Endothelial cell of umbilical vein (primary cell): ENCODE data around the gene SLC35G6. TPM values are rescaled to one million over a fixed set of nuclear protein-coding genes. Genes with fewer than 3 reads are reported as not detected.

Experiments used
- BruUV-seq: library from RNA; stranded (reverse); fragments of 400-500 nt; replicated peaks from 2 replicates; lab custom pipeline; 2021; lab: Mats Ljungman, UMichigan
- CTCF ChIA-PET: fragments of 300-600, 350-600 bp; sonication (Branson Sonifier 250); formaldehyde crosslinking; loops from one replicate; lab custom pipeline; 2021; ENCODE audit warnings: antibody characterized with exemption, inconsistent platforms; lab: Charles Lee
- POLR2A ChIA-PET: fragments of 300-600, 350-600 bp; sonication (Branson Sonifier 250); formaldehyde crosslinking; loops from one replicate; lab custom pipeline; 2021; ENCODE audit warnings: antibody characterized with exemption, inconsistent platforms; lab: Charles Lee
- DNase-seq: peaks from one replicate; pipeline ENCODE4 v3.0.0-alpha.2; 2011; ENCODE audit warnings: low read depth, low spot score
- FAIRE-seq: peaks from 2 replicates; lab custom pipeline; 2011; peaks lifted over from hg19 to GRCh38; lab: Jason Lieb, UNC
- H2AFZ ChIP-seq: 2 replicates; pipeline ENCODE4 v1.6.0; 2012; ENCODE audit warnings: low read depth, low read length, control low read depth, inconsistent platforms
- H3K27ac ChIP-seq: 2 replicates; pipeline ENCODE4 v1.5.1; 2011; ENCODE audit warnings: low read depth, mild to moderate bottlenecking, control low read depth, low read length, moderate library complexity; ENCODE audit not compliant: insufficient read depth
- H3K27me3 ChIP-seq, 2 experiments: 2 replicates each; pipeline versions ENCODE4 v1.6.0 to v1.6.1; 2011; ENCODE audit warnings: low read length in 2 of 2, mixed read lengths in 1 of 2; ENCODE audit not compliant: control insufficient read depth in 2 of 2, insufficient read depth in 2 of 2
- H3K36me3 ChIP-seq, 2 experiments: 2 replicates in 1 of 2; 3 replicates in 1 of 2; pipeline ENCODE4 v1.5.1; 2011; ENCODE audit warnings: low read length in 2 of 2, mild to moderate bottlenecking in 1 of 2, moderate library complexity in 1 of 2; ENCODE audit not compliant: control insufficient read depth in 2 of 2, insufficient read depth in 2 of 2; ENCODE audit errors: extremely low read depth in 1 of 2
- H3K4me1 ChIP-seq: 3 replicates; pipeline ENCODE4 v1.5.1; 2011; ENCODE audit warnings: mild to moderate bottlenecking, low read length; ENCODE audit not compliant: control insufficient read depth, insufficient read depth; ENCODE audit errors: extremely low read depth
- H3K4me2 ChIP-seq: 2 replicates; pipeline ENCODE4 v1.6.1; 2011; ENCODE audit warnings: low read length, control low read depth, mixed read lengths; ENCODE audit not compliant: insufficient read depth
- H3K4me3 ChIP-seq, 3 experiments: fragments of 200-600 bp in 1 of 3; sonication (generic), shearing (Covaris generic) in 1 of 3; replicated peaks in 1 of 3; 2 replicates each; pipeline ENCODE4 v1.5.1; 2011 to 2016; ENCODE audit warnings: control low read depth in 3 of 3, low read length in 3 of 3, mild to moderate bottlenecking in 2 of 3, inconsistent platforms in 1 of 3, low read depth in 1 of 3, moderate library complexity in 1 of 3; ENCODE audit not compliant: insufficient read depth in 1 of 3
- H3K79me2 ChIP-seq: 2 replicates; pipeline ENCODE4 v1.6.0; 2012; ENCODE audit warnings: low read length, inconsistent platforms; ENCODE audit not compliant: control insufficient read depth, insufficient read depth
- H3K9ac ChIP-seq: replicated peaks from 2 replicates; pipeline ENCODE3; 2011; ENCODE audit warnings: low read length, control low read depth; ENCODE audit not compliant: insufficient read depth; ENCODE audit errors: extremely low read depth
- H3K9me1 ChIP-seq: replicated peaks from 3 replicates; pipeline ENCODE4 v1.6.0; 2011; ENCODE audit warnings: mild to moderate bottlenecking, low read length; ENCODE audit not compliant: control insufficient read depth, insufficient read depth; ENCODE audit errors: extremely low read depth
- H3K9me3 ChIP-seq: replicated peaks from 2 replicates; pipeline ENCODE4 v1.5.1; 2012; ENCODE audit warnings: low read length, inconsistent platforms; ENCODE audit not compliant: control insufficient read depth, insufficient read depth
- H4K20me1 ChIP-seq: replicated peaks from 2 replicates; pipeline ENCODE3; 2011; ENCODE audit warnings: mild to moderate bottlenecking, low read length; ENCODE audit not compliant: control insufficient read depth, insufficient read depth; ENCODE audit errors: extremely low read depth
- CTCF ChIP-seq, 2 donors: IDR thresholded peaks; 1 replicate in 1 of 2; 2 replicates in 1 of 2; pipeline ENCODE4 v1.5.1; 2011; ENCODE audit warnings: low read length in 2 of 2, mild to moderate bottlenecking in 2 of 2, moderate library complexity in 2 of 2, control low read depth in 1 of 2, inconsistent platforms in 1 of 2, low read depth in 1 of 2; ENCODE audit not compliant: insufficient read depth in 1 of 2; ENCODE audit errors: extremely low read depth in 1 of 2
- EZH2 ChIP-seq: IDR thresholded peaks from 2 replicates; pipeline ENCODE4 v1.6.1; 2012; ENCODE audit warnings: borderline replicate concordance, low read depth, mild to moderate bottlenecking, moderate library complexity, low read length, inconsistent platforms; ENCODE audit not compliant: severe bottlenecking
- FOS ChIP-seq: IDR thresholded peaks from 2 replicates; pipeline ENCODE4 v1.6.1; 2011; ENCODE audit warnings: mild to moderate bottlenecking, low read length, moderate library complexity, borderline replicate concordance; ENCODE audit not compliant: insufficient read depth
- GATA2 ChIP-seq: IDR thresholded peaks from 2 replicates; pipeline ENCODE4 v1.7.0; 2011; ENCODE audit warnings: low read depth, mild to moderate bottlenecking, moderate library complexity, mixed read lengths, low read length; ENCODE audit not compliant: insufficient read length, insufficient read depth
- JUN ChIP-seq: IDR thresholded peaks from 2 replicates; pipeline ENCODE4 v1.6.1; 2011; ENCODE audit warnings: borderline replicate concordance, low read depth; ENCODE audit not compliant: insufficient read length, insufficient read depth
- MYC ChIP-seq: IDR thresholded peaks from one replicate; pipeline ENCODE4 v1.6.1; 2011; ENCODE audit warnings: mild to moderate bottlenecking, low read depth, low read length
- POLR2A ChIP-seq: IDR thresholded peaks from 2 replicates; pipeline ENCODE4 v1.6.1; 2012; ENCODE audit warnings: low read depth, mild to moderate bottlenecking, control low read depth, low read length
- POLR2AphosphoS5 ChIP-seq: IDR thresholded peaks from 2 replicates; pipeline ENCODE4 v1.6.1; 2012; ENCODE audit warnings: low read depth, mild to moderate bottlenecking, control low read depth, low read length, moderate library complexity; ENCODE audit not compliant: insufficient read depth
- dilution Hi-C: fragments of 300-500 bp; cut with MboI; formaldehyde crosslinking; loops from one replicate; pipeline ENCODE4 v1.15.0; 2019; ENCODE audit warnings: low sequenced_read_pairs; ENCODE audit not compliant: extremely low pct_ligation_motif_present
- intact Hi-C: fragments of 100-400 bp; cut with micrococcal nuclease; formaldehyde crosslinking; loops from one replicate; pipeline ENCODE4 v1.10.0; 2022
- polyA plus RNA-seq, 4 experiments: library from polyadenylated mRNA; depleted of rRNA in 3 of 4; stranded (reverse) in 3 of 4; unstranded in 1 of 4; fragments of >200 nt; gene quantifications; 2 replicates each; pipeline versions ENCODE4 v1.2.1 to v1.2.3, GENCODE V29; 2011 to 2012; ENCODE audit warnings: missing spikeins in 1 of 4
- total RNA-seq: library from RNA; stranded (reverse); gene quantifications from 2 replicates; pipeline ENCODE4 v1.2.3, GENCODE V29; 2021
- TF ChIP-seq, protein P1 (sequence below): IDR thresholded peaks from 2 replicates; pipeline ENCODE4 v1.6.1; 2011; ENCODE audit not compliant: insufficient read depth, insufficient read length

Gene SLC35G6
- total and polyA plus RNA-seq, 2 donors (not counting 3 experiments of a cell fraction or from before 2014, with no cell fraction given): not detected

DNA sequence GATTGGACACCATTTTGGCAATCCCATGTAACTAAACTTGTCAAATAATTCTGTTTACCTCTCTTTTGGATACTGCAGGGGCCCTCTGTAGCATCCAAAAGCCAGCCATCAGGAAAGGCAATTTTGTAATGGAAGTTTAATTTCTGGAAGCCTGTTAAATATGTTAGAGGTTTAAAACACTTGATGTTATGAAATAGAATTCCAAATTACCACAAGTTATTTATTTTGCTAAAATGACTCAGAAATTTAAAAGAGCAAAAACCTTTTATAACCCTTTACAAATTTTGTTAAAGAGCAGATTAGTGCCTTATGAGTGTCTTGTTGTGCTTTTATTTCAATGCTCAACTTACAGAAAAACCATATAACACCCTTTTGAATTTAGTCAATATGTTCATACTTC, 47.6 kb downstream of the SLC35G6 start:
- no peak for FAIRE-seq
- CTCF ChIA-PET: no interaction called here
- H3K27me3 ChIP-seq: no peaks in the 10 kb centered on the region

More for the DNA sequence above, 47.6 kb downstream of the SLC35G6 start:
- no peak overlapping the region for H3K4me2 ChIP-seq
- TF ChIP-seq GATA2 (no peak), JUN (no peak), POLR2A (no peak), CTCF (IDR thresholded peaks at IDR 0.05; ENCODE audit: extremely low read depth in 1 of 2, insufficient read depth in 1 of 2, low read depth in 1 of 2, low read length in 2 of 2) (no peak), FOS (no peak), MYC (no peak), POLR2AphosphoS5 (no peak), EZH2 (no peak)
- TF ChIP-seq, protein P1, sequence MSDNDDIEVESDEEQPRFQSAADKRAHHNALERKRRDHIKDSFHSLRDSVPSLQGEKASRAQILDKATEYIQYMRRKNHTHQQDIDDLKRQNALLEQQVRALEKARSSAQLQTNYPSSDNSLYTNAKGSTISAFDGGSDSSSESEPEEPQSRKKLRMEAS: no peak
- no peak overlapping the region for H3K4me3 ChIP-seq
- H3K27ac ChIP-seq: no peak overlapping the region
- H3K9me1 ChIP-seq: no peaks in the 10 kb centered on the region
- DNase-seq: no peak
- H2AFZ ChIP-seq: no peak overlapping the region
- no peaks in the 10 kb centered on the region for H3K9me3 ChIP-seq
- dilution Hi-C loops: no loop called here
- no peaks in the 10 kb centered on the region for H4K20me1 ChIP-seq
- BruUV-seq: no TSS peak
- no peak overlapping the region for H3K9ac ChIP-seq
- H3K36me3 ChIP-seq: no peaks in the 10 kb centered on the region
- H3K4me1 ChIP-seq: no peaks in the 10 kb centered on the region
- no peaks in the 10 kb centered on the region for H3K79me2 ChIP-seq
- intact Hi-C loops: no loop called here
- POLR2A ChIA-PET: no interaction called here
